ENCODE results near the gene PRUNE2.
"Not testable (repeated sequence)": the region's sequence is repeated elsewhere in the genome, so short reads cannot be mapped to it uniquely, and the experiment has no call there.

The PRUNE2 gene

GRCh38 chr9:76905791-76906646 lies at the start of gene PRUNE2:
Gene PRUNE2, minus strand, starts transcription at chr9:76906114. Its CDS starts 151 bp downstream, at chr9:76905963.
- DNase-seq (ENCODE audit: low spot score): peak; percentile 20

GRCh38 chr9:76955406-76955805 lies 49.5 kb upstream of the PRUNE2 start:
- DNase-seq (ENCODE audit: low spot score): not testable (repeated sequence)

- no peak for DNase-seq (ENCODE audit: low spot score)
Measured at GRCh38 chr9:76949865-76950264, 44.0 kb upstream of the PRUNE2 start.

- no peak for DNase-seq (ENCODE audit: low spot score)
Measured at GRCh38 chr9:76944011-76944410, 38.1 kb upstream of the PRUNE2 start.

GRCh38 chr9:76943054-76943453 lies 37.1 kb upstream of the PRUNE2 start:
- DNase-seq (ENCODE audit: low spot score): no peak

GRCh38 chr9:76932757-76933156 lies 26.8 kb upstream of the PRUNE2 start:
- DNase-seq (ENCODE audit: low spot score): no peak

GRCh38 chr9:76932265-76932664 lies 26.4 kb upstream of the PRUNE2 start:
- no peak for DNase-seq (ENCODE audit: low spot score)

GRCh38 chr9:76927540-76928240 lies 21.8 kb upstream of the PRUNE2 start:
- DNase-seq (ENCODE audit: low spot score): no peak

- DNase-seq (ENCODE audit: low spot score): no peak
Measured at GRCh38 chr9:76926846-76927245, 20.9 kb upstream of the PRUNE2 start.

- DNase-seq (ENCODE audit: low spot score): no peak
Measured at GRCh38 chr9:76926324-76926741, 20.4 kb upstream of the PRUNE2 start.

- no peak for DNase-seq (ENCODE audit: low spot score)
Measured at GRCh38 chr9:76921165-76921564, 15.3 kb upstream of the PRUNE2 start.

GRCh38 chr9:76917299-76917698 lies 11.4 kb upstream of the PRUNE2 start:
- no peak for DNase-seq (ENCODE audit: low spot score)

- DNase-seq (ENCODE audit: low spot score): no peak
Measured at GRCh38 chr9:76916231-76916630, 10.3 kb upstream of the PRUNE2 start.

- DNase-seq (ENCODE audit: low spot score): no peak
Measured at GRCh38 chr9:76913467-76913866, 7.6 kb upstream of the PRUNE2 start.

- peak; percentile 43 for DNase-seq (ENCODE audit: low spot score)
Measured at GRCh38 chr9:76912636-76913275, 6.8 kb upstream of the PRUNE2 start.

- DNase-seq (ENCODE audit: low spot score): peak; percentile 78
Measured at GRCh38 chr9:76911971-76912370, 6.1 kb upstream of the PRUNE2 start.

- DNase-seq (ENCODE audit: low spot score): no peak
Measured at GRCh38 chr9:76910861-76911260, 4.9 kb upstream of the PRUNE2 start.

- DNase-seq (ENCODE audit: low spot score): peak; percentile 42
Measured at GRCh38 chr9:76906647-76906975, 697 bp upstream of the PRUNE2 start.

- DNase-seq (ENCODE audit: low spot score): no peak
Measured at GRCh38 chr9:76904661-76905457, 1.1 kb downstream of the PRUNE2 start.

- no peak for DNase-seq (ENCODE audit: low spot score)
Measured at GRCh38 chr9:76902395-76902794, 3.5 kb downstream of the PRUNE2 start.

GRCh38 chr9:76901801-76902200 lies 4.1 kb downstream of the PRUNE2 start:
- no peak for DNase-seq (ENCODE audit: low spot score)

GRCh38 chr9:76900884-76901440 lies 5.0 kb downstream of the PRUNE2 start:
- DNase-seq (ENCODE audit: low spot score): no peak

Data from cerebellar cortex (tissue), 1 donor.